HepG2 (cell line): ENCODE data around the gene PSENEN. TPM values are rescaled to one million over a fixed set of nuclear protein-coding genes. Genes with fewer than 3 reads are reported as not detected.

ENCODE experiments used
- ESRRA ChIP-seq: sonication (generic); formaldehyde crosslinking; IDR thresholded peaks from 2 replicates; pipeline ENCODE4 v1.5.1; 2020; ENCODE audit warnings: mild to moderate bottlenecking, low read depth, missing genetic modification reagents
- FIP1L1 ChIP-seq: fragments of 200-400 bp; formaldehyde crosslinking; IDR thresholded peaks from 2 replicates; pipeline ENCODE4 v1.6.1; 2018; ENCODE audit warnings: low read depth, mild to moderate bottlenecking, low read length, moderate library complexity, borderline replicate concordance; ENCODE audit not compliant: insufficient read depth
- HDAC6 ChIP-seq: fragments of 200-600 bp; sonication (generic); IDR thresholded peaks from 2 replicates; pipeline ENCODE4 v1.7.0; 2017; ENCODE audit warnings: mild to moderate bottlenecking, antibody characterized with exemption, low read length, low read depth
- MAZ ChIP-seq, 2 experiments: sonication (generic) in 1 of 2; formaldehyde crosslinking in 1 of 2; IDR thresholded peaks; 2 replicates each; pipeline versions ENCODE4 v1.5.0 to v1.6.1; 2012 to 2020; ENCODE audit warnings: low read depth in 2 of 2, mild to moderate bottlenecking in 2 of 2, borderline replicate concordance in 1 of 2, improper control_type of control experiment in 1 of 2, low read length in 1 of 2, missing genetic modification reagents in 1 of 2, moderate library complexity in 1 of 2
- NFAT5 ChIP-seq: sonication (generic); formaldehyde crosslinking; IDR thresholded peaks from 2 replicates; pipeline ENCODE4 v1.4.0; 2020; ENCODE audit warnings: missing genetic modification reagents
- NFYC ChIP-seq: IDR thresholded peaks from 2 replicates; pipeline ENCODE4 v1.6.1; 2016; ENCODE audit warnings: missing genetic modification reagents, missing compliant biosample characterization
- NR0B2 ChIP-seq: sonication (generic); formaldehyde crosslinking; IDR thresholded peaks from 2 replicates; pipeline ENCODE4 v1.4.0; 2020; ENCODE audit warnings: mild to moderate bottlenecking, missing genetic modification reagents
- NR2C2 ChIP-seq: sonication (generic); formaldehyde crosslinking; IDR thresholded peaks from 2 replicates; pipeline ENCODE4 v1.4.0; 2020; ENCODE audit warnings: missing genetic modification reagents, mild to moderate bottlenecking, moderate library complexity, borderline replicate concordance
- SUZ12 ChIP-seq: fragments of 150-350 bp; IDR thresholded peaks from 2 replicates; pipeline ENCODE4 v1.6.1; 2014; ENCODE audit warnings: low read depth, low read length
- THAP11 ChIP-seq: IDR thresholded peaks from 2 replicates; pipeline ENCODE4 v1.6.1; 2016; ENCODE audit warnings: missing biosample characterization, missing genetic modification reagents
- THAP9 ChIP-seq: sonication (generic); formaldehyde crosslinking; IDR thresholded peaks from 2 replicates; pipeline ENCODE4; 2020; ENCODE audit warnings: missing genetic modification reagents, mild to moderate bottlenecking, borderline replicate concordance
- ZBTB38 ChIP-seq: sonication (generic); formaldehyde crosslinking; IDR thresholded peaks from 2 replicates; pipeline ENCODE4 v1.5.1; 2020; ENCODE audit warnings: mild to moderate bottlenecking, missing genetic modification reagents
- ZNF17 ChIP-seq: sonication (generic); formaldehyde crosslinking; IDR thresholded peaks from 2 replicates; pipeline ENCODE4 v1.5.0; 2020; ENCODE audit warnings: mild to moderate bottlenecking, missing genetic modification reagents
- ZNF674 ChIP-seq: sonication (generic); formaldehyde crosslinking; IDR thresholded peaks from 2 replicates; pipeline ENCODE4 v1.5.0; 2020; ENCODE audit warnings: low read depth, mild to moderate bottlenecking, missing genetic modification reagents
- ZNF776 ChIP-seq: sonication (generic); formaldehyde crosslinking; IDR thresholded peaks from 2 replicates; pipeline ENCODE4 v1.4.0; 2020; ENCODE audit warnings: mild to moderate bottlenecking, missing genetic modification reagents
- ZNF800 ChIP-seq: sonication (generic); formaldehyde crosslinking; IDR thresholded peaks from 2 replicates; pipeline ENCODE4 v1.4.0; 2020; ENCODE audit warnings: missing genetic modification reagents
- polyA plus RNA-seq, 8 experiments: library from polyadenylated mRNA; depleted of rRNA in 3 of 8; stranded (reverse) in 7 of 8; unstranded in 1 of 8; fragments of >200 nt; fragmentation: Illumina TruSeq in 4 of 8; extraction: Trizol in 4 of 8; gene quantifications; 2 replicates each; pipeline versions ENCODE4 v1.2.1 to v1.2.3, GENCODE V29; 2011 to 2016; ENCODE audit warnings: low read depth in 4 of 8, missing spikeins in 1 of 8, mixed read lengths in 1 of 8; ENCODE audit not compliant: insufficient read depth in 1 of 8
- total RNA-seq, 5 experiments: library from RNA; depleted of rRNA; stranded (reverse); fragments of >200 nt; fragmentation: Illumina TruSeq; extraction: Trizol; gene quantifications; 2 replicates each; pipeline ENCODE4 v1.2.3, GENCODE V29; 2016; ENCODE audit warnings: low read depth in 1 of 5

Gene PSENEN
- total and polyA plus RNA-seq, 2 of the 13 experiments (the other 11 are each of a cell fraction or from before 2014, with no cell fraction given) = 16.9 to 34.2 TPM

- no peak for TF ChIP-seq NFAT5 (CRISPR knock-in tag)
- no peak for TF ChIP-seq HDAC6
- TF ChIP-seq THAP11 (CRISPR knock-in tag) = peak; percentile 61; the same call in 1 of the 2 replicates
- TF ChIP-seq NR0B2 (CRISPR knock-in tag) = no peak
- TF ChIP-seq MAZ (IDR thresholded peaks at IDR 0.05; ENCODE audit: borderline replicate concordance, low read depth, low read length) = no peak
- TF ChIP-seq MAZ (CRISPR knock-in tag; IDR thresholded peaks at IDR 0.05; ENCODE audit: low read depth) = no peak
- no peak for TF ChIP-seq FIP1L1
- peak; percentile 80; the same call in 1 of the 2 replicates for TF ChIP-seq ESRRA (CRISPR knock-in tag)
- TF ChIP-seq SUZ12 = no peak
- TF ChIP-seq THAP9 (CRISPR knock-in tag) = no peak
- no peak for TF ChIP-seq ZNF800 (CRISPR knock-in tag)
- no peak for TF ChIP-seq ZNF776 (CRISPR knock-in tag)
- TF ChIP-seq NFYC (CRISPR knock-in tag) = no peak
- TF ChIP-seq NR2C2 = peak; percentile 90
- peak; percentile 41; the same call in 1 of the 2 replicates for TF ChIP-seq ZBTB38
- TF ChIP-seq ZNF674 (CRISPR knock-in tag) = no peak
- TF ChIP-seq ZNF17 (CRISPR knock-in tag) = no peak
Measured at GRCh38 chr19:35783469-35784434, 38.3 kb downstream of the PSENEN start (continued).
